ENCODE results near the gene NPPA.
A peak's percentile ranks its signal among the peaks of the same experiment; 100 is the strongest.
"Not testable (repeated sequence)": the region's sequence is repeated elsewhere in the genome, so short reads cannot be mapped to it uniquely, and the experiment has no call there.

NPPA gene

GRCh38 chr1:11847667-11848372 is at the start of gene NPPA:
TSS of gene NPPA (minus strand) at chr1:11847783. CDS start at chr1:11847684, 99 bp downstream.
- no peak for DNase-seq (ENCODE audit: low read depth)

GRCh38 chr1:11894501-11894900 is 46.9 kb upstream of the NPPA start:
- DNase-seq (ENCODE audit: low read depth): not testable (repeated sequence)

GRCh38 chr1:11893907-11894251 is 46.3 kb upstream of the NPPA start:
- peak; percentile 22 for DNase-seq (ENCODE audit: low read depth)

GRCh38 chr1:11891433-11892186 is 44.0 kb upstream of the NPPA start:
- no peak for DNase-seq (ENCODE audit: low read depth)

GRCh38 chr1:11888877-11889208 is 41.3 kb upstream of the NPPA start:
- DNase-seq (ENCODE audit: low read depth): no peak

GRCh38 chr1:11888206-11888876 is 40.8 kb upstream of the NPPA start:
- no peak for DNase-seq (ENCODE audit: low read depth)

GRCh38 chr1:11887666-11888007 is 40.1 kb upstream of the NPPA start:
- DNase-seq (ENCODE audit: low read depth): no peak

- no peak for DNase-seq (ENCODE audit: low read depth)
Observed at GRCh38 chr1:11886986-11887665, 39.5 kb upstream of the NPPA start.

GRCh38 chr1:11885916-11886315 is 38.3 kb upstream of the NPPA start:
- no peak for DNase-seq (ENCODE audit: low read depth)

- DNase-seq (ENCODE audit: low read depth): peak; percentile 7
Observed at GRCh38 chr1:11882814-11883538, 35.4 kb upstream of the NPPA start.

- DNase-seq (ENCODE audit: low read depth): no peak
Observed at GRCh38 chr1:11881749-11882441, 34.3 kb upstream of the NPPA start.

- DNase-seq (ENCODE audit: low read depth): no peak
Observed at GRCh38 chr1:11880911-11881748, 33.5 kb upstream of the NPPA start.

- no peak for DNase-seq (ENCODE audit: low read depth)
Observed at GRCh38 chr1:11880181-11880575, 32.6 kb upstream of the NPPA start.

GRCh38 chr1:11879311-11880180 is 32.0 kb upstream of the NPPA start:
- no peak for DNase-seq (ENCODE audit: low read depth)

- no peak for DNase-seq (ENCODE audit: low read depth)
Observed at GRCh38 chr1:11878891-11879190, 31.3 kb upstream of the NPPA start.

GRCh38 chr1:11878081-11878890 is 30.7 kb upstream of the NPPA start:
- DNase-seq (ENCODE audit: low read depth): no peak

GRCh38 chr1:11877074-11877473 is 29.5 kb upstream of the NPPA start:
- DNase-seq (ENCODE audit: low read depth): no peak

GRCh38 chr1:11875094-11875493 is 27.5 kb upstream of the NPPA start:
- no peak for DNase-seq (ENCODE audit: low read depth)

- no peak for DNase-seq (ENCODE audit: low read depth)
Observed at GRCh38 chr1:11874624-11875023, 27.0 kb upstream of the NPPA start.

Data from amniotic epithelial cell (primary cell).